NCI-H82 (cell line): Measurements from ENCODE around the gene COPB2.
"Not testable (repeated sequence)": the region's sequence is repeated elsewhere in the genome, so short reads cannot be mapped to it uniquely, and the experiment has no call there.

ENCODE experiments used
- DNase-seq: peaks from one replicate; lab custom pipeline; 2025; lab: John Stamatoyannopoulos, UW

The COPB2 gene

DNA sequence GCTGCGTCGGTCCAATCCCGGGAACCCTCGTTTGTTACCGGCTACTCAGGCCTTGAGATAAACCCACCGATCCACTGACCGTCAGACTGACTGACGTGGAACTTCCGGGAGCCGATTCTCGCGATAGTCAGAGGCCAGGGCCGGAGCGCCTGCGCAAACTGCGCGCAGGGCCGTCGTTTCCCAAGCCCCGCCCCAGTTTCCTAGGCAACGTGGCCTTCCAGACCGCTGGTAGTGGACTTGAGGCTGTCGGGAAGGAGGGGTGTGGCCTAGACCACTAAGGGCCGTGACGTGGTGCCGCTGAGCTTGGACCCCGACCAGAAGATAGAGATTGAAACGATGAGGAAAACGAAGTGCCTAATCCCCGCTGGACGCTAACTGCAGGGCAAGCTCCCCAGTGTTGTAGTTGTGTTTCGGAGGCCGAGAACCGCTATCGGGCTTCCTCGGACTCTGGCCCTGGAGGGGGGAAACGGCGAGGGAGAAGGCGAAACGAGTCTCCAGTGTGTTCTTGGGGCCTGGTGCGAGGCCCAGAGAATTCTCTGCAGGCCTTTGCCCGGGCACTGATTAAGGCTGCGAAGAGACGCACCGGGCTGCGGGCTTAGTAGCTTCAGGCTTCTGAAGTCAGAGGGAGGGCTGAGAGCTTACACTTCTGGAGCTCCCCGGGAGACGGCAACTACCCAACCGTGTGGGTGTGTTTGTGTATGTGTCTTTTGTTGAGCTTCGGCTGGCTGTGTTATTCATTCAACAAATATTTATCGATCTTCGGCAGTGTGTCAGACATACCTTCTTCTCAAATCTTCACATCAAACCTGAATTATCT, at the start of gene COPB2:
TSS of gene COPB2 (minus strand) at position 96 of the 817 bp plus-strand sequence. CDS start 97 bp downstream, outside the sequence.
- DNase-seq = peak; percentile 100

DNA sequence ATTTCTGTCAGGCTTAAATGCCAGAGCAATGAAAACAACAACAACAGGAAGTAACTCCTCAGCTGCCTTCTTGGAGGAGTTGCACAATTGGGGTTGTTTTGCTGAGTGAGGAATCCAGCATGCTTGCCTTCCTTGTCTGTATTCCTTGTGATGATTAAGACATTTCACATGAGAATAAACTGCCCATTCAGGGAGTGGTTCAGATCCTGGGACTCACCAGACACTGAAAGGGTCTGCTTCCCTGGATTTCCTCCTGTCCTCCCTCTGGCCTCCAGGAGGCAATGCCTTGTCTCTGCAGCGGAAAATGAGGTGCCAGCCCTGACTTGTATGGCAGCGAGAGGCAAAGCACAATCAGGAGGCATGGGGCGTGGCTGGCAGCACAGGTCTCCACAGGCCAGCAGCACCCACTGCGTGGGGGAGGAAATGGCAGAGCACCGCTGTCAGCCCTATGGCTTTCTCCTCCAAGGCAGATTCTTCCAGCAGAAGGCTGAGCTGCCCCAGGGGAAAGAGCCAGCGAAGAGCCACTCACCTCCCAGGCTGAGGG, 45.4 kb upstream of the COPB2 start:
- no peak for DNase-seq

DNA sequence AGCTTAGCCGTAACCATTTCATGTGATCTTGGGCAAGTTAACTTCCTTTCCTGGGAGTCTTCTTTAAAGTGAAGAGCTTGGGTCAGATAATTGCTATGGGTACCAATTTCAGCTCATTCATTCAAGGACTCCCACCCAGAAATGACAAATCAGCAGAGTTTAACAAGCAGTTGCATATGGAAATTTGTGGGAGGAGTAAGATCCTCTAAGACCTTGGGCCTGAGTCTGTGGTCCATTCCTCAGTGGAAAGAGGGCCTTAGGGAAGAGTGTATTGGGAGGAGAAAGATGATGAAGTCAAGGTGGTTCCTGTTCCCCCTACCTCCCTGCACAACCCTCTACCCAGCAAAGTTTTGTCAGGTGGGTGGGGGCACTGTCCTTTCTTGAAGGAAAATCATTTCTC, 44.8 kb upstream of the COPB2 start:
- DNase-seq = no peak

DNA sequence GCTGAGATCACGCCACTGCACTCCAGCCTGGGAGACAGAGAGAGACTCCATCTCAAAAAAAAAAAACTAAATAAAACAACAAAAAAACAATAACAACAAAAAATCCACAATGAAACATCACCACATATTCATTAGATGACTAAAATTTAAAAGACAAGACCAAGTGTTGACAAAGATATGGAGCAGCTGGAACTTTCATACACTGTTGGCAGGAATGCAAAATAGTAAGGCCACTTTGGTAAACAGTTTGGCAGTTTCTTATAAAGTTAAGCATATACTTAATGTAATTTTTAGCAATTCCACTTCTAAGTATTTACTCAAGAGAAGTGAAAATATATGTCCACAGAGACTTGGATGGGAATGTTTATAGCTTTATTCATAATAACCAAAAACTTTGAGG, 43.6 kb upstream of the COPB2 start:
- no peak for DNase-seq

DNA sequence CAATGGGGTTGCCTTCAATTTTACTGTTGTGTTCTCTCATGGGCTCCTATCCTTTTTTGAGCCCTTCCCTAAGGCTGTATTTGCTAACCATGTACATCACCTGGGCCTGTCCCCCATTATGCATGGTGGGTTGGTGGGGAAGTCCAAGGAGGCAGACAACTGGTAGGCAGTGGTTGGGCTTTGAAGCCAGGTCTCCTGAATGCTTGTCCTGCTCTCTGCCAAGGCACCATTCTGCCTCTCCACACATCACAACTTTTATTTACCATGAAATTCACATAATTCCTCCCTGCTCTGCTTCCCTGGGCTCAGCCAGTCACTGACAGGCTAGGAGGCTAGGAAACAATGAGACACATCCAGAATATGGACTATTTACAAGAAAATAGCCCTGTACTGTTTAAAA, 41.0 kb upstream of the COPB2 start:
- DNase-seq = no peak

DNA sequence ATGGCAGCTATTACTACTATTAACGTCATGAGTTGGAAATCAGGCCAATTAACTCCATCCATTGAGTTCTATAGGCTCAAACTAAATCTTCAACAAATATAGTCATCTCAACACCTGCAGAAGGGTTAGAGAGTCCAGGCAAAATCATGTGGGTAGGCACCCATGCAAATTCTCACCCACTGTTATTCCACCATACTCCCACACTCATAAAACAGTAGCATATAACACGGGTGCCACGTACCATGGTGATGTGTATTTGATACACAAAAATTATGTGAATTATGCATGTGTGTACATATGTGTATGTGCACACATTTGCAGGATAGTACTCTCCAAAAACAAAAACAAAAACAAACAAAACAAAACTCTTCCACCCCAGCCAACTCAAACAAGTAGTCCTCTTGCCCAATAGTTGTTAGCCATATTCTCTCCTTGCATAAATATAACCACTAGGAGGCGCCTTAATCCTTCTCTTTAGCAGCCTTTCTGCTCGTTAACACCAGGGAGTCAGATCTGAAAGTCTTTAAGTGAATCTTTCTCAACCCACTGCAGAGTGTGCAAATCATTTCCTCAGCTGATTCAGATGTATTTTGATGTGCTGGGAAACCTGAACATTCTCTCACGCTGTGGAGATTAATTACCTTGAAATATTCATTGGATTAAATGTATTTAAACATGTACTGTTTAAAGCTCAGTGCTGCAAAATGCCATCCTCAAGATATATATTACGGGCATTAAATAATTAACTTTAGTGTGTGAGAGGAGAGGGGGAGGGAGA, 38.0 kb upstream of the COPB2 start:
- DNase-seq = peak; percentile 97

DNA sequence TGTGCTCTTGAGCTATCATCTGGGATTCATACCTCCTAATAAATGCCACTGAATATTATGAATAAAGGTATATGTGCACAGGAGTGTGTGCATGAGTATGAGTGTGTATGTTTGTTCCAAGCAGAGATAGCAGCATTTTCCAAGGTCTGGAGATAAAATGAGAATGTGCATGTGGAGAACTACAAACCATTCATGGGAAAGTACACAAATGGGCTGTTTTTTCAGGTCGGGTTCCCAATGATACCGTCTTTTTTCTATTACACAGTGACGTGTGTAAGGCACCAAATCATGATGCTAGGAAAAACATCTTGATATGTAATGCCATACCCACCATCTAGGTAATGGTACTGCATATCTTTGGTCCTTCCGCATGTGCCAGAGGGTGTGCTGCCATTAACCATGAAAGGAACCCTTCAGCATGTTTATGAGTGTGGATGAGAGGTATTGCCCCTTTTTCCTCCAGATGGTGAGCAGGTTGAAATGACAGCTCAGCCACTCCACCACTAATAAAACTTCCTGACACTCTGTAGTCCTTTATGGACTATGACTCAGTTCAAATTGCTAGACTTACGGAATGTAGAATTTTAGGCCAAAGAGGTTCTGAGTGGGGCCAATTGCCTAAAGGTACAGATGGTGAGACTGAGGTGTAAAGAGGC, 36.4 kb upstream of the COPB2 start:
- no peak for DNase-seq

DNA sequence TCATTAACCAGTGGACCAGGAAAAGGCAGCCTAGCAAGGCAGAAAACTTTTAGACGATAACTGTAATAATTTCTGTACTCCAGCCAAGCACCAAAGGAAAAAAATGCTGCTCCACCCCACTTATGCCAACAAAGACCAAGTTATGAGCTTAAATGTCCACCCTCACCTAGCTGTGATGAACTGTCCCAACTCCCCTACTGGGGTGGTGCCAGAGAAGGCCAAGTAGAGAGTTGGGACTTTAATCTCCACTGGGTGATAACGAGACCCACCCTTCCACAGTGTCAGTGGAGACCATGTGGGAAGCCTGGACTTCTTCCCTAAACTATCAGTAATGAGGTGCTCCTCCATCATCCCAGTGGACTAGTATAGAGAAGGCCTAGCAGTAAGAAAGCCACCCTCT, 33.8 kb upstream of the COPB2 start:
- DNase-seq = no peak

DNA sequence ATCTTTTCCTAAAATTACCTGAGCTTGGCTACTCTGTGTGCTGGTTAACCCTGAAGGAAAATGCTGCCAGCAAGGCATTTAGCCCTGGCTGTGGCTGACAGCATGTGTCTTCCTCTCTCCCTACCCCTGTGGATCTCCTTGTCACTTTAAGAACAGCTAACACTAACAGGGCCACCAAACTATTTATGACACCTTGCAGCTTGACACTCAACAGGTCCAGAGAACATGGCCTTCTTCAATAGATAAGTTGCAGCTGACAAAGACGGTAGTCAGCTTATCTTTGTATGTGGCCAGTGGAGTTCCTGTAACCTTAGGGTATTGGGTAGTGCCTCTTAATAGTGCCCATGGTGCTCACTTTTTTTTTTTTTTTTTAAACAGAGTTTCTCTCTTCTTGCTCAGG, 32.0 kb upstream of the COPB2 start:
- no peak for DNase-seq

DNA sequence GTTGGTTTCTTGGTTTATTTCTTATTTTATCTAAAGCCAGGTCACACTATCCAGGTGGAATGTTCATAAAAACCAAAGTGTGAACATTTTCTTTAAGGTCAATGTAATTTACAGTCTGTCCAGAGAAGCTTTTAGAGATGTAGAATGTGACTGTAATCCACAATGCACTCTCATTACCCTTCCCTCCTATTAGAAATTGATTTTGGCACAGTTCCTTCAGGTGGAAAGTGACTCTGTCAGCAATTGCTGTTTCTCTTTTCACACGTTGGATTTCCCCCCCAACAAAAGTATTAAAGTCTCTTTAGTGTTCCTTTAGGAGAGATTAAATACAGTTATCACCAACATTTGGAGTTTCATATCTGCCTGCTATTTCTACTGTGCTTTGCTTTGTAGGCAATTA, 31.6 kb upstream of the COPB2 start:
- DNase-seq = no peak

DNA sequence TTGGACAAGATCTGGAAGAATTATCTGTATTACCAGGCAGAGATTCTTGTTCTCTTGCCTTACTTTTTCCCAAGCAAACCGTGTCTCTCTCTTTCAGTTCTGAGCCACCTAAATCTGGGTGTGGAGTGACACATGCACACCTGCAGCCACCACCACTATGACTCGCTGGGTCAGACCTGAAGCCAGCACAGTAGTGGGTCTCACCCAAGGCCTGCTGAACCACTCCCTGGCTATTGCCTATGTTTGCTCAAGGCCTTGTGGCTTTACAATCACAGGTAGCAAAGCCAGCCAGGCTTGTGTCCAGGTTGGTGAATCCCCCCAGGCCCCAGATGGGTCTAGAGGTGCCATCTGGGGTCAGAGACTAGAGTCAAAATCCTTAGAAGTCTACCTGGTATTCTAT, 28.7 kb upstream of the COPB2 start:
- DNase-seq = no peak

DNA sequence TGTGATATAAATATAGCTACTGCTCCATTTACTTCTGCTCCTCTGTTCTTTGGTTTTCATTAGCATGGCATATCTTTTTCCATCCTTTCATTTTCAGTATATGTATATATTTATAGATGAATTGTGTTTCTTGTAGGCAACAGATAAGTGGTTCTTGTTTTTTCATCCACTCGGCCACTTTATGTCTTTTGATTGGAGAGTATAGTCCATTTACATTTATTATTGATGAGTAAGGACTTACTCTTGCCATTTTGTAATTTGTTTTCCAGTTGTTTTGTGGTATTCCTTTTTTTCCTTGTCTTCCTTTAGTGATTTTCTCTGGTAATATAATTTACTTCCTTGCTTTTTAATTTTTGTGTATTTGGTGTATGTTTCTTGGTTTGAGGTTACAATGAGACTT, 26.8 kb upstream of the COPB2 start:
- no peak for DNase-seq

DNA sequence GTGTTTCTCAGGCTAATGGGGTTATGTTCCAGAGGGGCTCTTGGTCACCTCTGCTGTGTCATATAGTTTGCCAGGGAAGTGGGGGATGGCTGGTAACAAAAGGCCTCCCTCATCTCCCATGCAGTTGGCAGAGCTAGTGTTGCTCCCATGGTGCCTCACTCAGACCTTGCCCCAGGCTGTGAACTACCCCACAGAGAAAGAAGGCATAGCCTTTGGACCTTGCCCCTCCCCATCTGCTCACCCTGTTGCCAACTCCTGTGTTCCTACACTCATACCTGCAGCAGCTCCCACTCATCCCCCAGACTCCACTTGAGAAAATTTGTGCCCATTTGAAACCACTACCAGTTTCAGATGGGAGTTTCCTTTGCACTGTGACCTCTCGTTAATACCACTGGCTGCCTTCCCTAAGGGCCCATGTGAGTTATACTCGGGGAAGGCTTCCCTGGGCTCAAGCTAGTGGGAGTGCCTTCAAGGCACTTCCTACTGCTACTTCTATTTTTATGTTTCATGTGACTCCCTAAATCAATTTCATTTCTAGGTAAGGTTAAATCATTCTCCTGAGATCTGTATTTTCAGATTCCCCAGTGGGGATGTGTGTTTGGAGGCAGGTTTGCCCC, 25.3 kb upstream of the COPB2 start:
- no peak for DNase-seq

DNA sequence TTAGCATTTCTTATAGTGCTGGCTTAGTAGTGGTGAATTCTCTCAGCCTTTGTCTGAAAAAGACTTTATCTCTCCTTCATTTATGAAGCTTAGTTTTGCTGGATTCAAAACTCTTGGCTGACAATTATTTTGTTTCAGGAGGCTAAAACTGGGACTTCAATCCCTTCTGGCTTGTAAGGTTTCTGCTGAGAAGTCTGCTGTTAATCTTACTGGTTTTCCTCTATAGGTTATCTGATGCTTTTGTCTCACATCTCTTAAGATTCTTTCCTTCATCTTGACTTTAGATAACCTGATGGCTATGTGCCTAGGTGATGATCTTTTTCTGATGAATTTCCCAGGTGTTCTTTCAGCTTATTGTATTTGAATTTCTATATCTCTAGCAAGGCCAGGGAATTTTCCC, 23.4 kb upstream of the COPB2 start:
- DNase-seq = not testable (repeated sequence)

DNA sequence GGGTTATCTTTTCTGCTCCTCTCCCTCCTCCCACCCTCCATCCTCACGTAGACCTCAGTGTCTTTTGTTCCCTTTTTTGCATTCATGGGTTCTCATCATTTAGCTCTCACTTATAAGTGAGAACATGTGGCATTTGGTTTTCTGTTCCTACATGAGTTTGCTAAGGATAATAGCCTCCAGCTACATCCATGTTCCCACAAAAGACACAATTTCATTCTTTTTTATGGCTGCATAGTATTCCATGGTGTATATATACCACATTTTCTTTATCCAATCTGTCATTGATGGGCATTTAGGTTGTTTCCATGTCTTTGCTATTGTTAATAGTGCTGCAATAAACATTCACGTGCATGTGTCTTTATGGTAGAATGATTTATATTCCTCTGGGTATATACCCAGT, 11.7 kb upstream of the COPB2 start:
- not testable (repeated sequence) for DNase-seq

DNA sequence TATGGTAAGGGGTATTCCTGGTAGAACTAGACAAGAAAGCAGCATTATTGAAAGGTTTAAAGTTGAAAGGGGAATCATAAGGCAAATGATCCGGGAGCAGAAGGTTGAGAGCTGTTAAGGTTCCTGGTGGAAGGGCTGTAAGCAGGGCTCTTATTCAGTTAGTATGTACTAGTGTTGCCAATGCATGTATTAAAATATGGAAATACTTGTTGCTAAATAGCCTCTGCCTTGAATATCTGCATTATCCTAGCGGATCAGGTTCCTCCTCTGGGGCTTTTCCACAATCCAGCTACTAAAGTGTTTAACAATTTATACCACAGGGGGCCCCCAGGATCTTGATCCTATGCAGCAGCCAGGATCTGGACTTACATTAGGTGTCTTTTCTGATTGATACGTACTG, 7.3 kb upstream of the COPB2 start:
- no peak for DNase-seq

DNA sequence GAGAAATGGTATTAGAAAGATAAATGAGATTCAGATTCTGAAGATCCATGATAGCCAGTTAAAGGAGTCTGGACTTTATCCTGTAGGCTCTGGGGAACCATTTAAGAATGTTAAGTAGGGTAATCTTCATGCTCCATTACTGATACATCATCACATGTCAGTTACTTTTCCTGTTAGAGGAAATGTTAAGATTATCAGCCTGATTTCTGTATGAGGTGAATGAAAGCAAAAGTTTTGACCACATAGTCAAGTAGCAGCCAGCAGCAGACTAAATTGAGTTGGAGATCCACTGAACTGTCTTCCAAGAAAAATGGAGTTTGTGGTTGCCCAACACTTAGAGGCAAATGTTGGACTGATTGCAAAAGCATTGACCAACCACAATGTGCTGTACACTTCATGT, 4.7 kb upstream of the COPB2 start:
- DNase-seq = peak; percentile 51

DNA sequence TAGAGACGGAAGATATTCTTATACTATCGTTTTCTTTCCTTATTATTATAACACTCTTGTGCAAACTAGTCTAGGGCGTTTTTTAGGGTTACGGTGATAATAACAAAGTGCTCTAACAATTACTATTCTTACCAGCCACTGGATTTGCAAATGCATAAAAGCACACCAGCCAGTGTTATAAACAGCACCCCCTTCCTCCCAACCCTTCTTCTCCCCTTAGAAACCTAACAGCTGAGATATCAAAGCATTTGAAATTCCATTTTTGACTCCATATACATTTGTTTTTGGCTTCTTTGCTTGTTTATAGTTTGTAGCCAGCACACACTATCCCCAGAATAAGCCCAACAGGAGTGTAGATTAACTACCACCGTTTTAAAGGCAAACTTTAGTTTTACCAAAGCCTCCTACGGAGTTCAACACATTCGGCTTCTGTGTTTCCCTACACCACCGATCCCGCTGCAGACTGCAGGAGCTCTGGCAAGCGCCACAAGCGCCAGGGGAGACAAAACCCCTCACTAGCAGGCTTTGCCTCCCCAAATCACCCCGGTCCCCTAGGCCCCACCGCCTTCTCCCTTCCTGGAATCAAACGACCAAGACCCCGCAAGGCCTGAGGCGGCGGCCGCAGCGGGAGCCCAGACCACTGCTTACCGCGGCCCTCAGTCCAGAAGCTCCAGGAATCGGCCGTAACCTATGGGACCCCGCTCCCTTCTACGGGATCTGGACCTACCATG, 461 bp downstream of the COPB2 start:
- DNase-seq = peak; percentile 62

DNA sequence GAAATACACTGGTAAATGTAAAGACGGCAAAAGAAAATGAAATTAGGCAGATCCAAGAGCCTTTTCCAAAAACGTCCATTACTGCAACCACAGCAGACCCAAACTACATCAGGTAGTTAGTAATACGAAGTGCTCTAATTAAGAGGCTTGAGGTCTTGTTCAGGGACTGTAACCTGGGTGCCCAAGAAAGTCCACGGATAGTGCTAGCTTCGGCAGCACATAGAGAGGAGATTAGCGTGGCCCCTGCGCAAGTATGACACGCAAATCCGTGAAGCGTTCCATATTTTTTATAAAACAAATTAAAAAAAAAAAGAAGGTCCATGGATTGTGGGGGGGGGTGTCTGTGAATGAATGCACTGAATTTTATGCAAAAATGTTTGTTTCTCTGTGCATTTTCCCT, 1.4 kb downstream of the COPB2 start:
- peak; percentile 15 for DNase-seq

DNA sequence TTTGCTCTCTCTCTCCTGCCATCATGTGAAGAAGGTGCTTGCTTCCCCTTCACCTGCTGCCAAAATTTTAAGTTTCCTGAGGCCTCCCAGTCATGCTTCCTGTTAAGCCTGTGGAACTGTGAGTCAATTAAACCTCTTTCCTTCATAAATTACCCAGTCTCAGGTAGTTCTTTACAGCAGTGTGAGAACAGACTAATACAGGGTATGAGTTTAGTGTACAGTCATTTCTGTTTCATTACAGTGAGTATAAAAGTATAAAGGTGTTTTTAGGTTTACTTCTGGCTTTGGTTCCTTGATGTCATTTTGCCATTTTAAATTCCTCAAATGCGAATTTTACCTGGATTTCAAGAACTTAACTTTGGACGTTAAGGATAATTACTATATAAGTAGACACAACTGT, 7.2 kb downstream of the COPB2 start:
- not testable (repeated sequence) for DNase-seq

DNA sequence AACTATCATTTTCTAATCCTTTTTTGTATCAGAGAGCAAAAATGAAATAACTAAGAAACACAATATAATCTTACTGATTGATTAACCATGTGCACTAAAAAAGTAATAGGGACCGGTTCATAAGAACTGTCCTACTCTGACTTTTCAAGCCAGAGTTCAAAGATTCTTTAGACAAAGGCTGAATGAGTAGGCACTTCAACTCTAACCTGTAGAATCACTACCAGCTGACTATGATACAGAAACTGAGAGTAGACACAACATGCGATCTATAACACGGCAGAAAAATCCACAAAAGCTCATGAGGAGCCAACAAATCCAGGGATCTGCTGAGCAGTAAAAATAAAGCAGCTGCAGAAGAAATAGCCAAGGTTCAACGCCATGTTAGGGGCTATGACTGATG, 8.9 kb downstream of the COPB2 start:
- DNase-seq = no peak
